ENCODE measurements around the gene PI4KA.

Gene PI4KA

DNA sequence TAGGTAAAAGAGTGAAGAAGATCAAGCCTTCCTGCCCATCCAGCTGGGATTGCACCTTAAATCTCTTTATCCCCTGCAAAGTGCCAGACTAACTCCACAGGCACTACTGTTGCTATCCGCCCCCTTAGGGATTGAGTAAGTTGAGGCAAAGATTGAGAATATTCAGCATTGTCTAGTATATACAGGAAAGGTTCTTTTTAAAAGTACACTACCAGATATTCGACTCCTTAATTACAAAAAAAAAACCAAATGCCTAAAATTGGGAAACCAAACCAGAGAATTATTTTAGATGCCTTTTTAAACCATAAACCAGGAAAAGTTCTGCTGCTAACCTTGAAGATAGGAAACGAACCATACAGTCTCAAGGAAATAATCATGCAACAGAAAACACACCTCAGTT, 73.2 kb downstream of the PI4KA start:
- no peak for ATAC-seq
- TF ChIP-seq CSDC2 (CRISPR knock-in tag; IDR thresholded peaks at IDR 0.05), result no peak
- no peak for TF ChIP-seq ESRRG (CRISPR knock-in tag; IDR thresholded peaks at IDR 0.05)
- no peak for TF ChIP-seq TOX (CRISPR knock-in tag; IDR thresholded peaks at IDR 0.05; ENCODE audit: borderline replicate concordance)
- TF ChIP-seq, protein P1, sequence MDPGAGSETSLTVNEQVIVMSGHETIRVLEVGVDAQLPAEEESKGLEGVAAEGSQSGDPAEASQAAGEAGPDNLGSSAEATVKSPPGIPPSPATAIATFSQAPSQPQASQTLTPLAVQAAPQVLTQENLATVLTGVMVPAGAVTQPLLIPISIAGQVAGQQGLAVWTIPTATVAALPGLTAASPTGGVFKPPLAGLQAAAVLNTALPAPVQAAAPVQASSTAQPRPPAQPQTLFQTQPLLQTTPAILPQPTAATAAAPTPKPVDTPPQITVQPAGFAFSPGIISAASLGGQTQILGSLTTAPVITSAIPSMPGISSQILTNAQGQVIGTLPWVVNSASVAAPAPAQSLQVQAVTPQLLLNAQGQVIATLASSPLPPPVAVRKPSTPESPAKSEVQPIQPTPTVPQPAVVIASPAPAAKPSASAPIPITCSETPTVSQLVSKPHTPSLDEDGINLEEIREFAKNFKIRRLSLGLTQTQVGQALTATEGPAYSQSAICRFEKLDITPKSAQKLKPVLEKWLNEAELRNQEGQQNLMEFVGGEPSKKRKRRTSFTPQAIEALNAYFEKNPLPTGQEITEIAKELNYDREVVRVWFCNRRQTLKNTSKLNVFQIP (CRISPR knock-in tag; IDR thresholded peaks at IDR 0.05; ENCODE audit: borderline replicate concordance, low read depth), result no peak
- no peak for TF ChIP-seq BACH2 (CRISPR knock-in tag; IDR thresholded peaks at IDR 0.05; ENCODE audit: borderline replicate concordance)
- TF ChIP-seq TCF4 (CRISPR knock-in tag; IDR thresholded peaks at IDR 0.05; ENCODE audit: borderline replicate concordance), result no peak
- no peak for TF ChIP-seq PPARA (CRISPR knock-in tag; IDR thresholded peaks at IDR 0.05; ENCODE audit: borderline replicate concordance)
- TF ChIP-seq ZNF70 (CRISPR knock-in tag; IDR thresholded peaks at IDR 0.05), result no peak
- no peak for TF ChIP-seq ZFP3 (CRISPR knock-in tag; IDR thresholded peaks at IDR 0.05)
- TF ChIP-seq ZNF8 (CRISPR knock-in tag; IDR thresholded peaks at IDR 0.05), result no peak
- no peak for TF ChIP-seq RARB (CRISPR knock-in tag; IDR thresholded peaks at IDR 0.05)

DNA sequence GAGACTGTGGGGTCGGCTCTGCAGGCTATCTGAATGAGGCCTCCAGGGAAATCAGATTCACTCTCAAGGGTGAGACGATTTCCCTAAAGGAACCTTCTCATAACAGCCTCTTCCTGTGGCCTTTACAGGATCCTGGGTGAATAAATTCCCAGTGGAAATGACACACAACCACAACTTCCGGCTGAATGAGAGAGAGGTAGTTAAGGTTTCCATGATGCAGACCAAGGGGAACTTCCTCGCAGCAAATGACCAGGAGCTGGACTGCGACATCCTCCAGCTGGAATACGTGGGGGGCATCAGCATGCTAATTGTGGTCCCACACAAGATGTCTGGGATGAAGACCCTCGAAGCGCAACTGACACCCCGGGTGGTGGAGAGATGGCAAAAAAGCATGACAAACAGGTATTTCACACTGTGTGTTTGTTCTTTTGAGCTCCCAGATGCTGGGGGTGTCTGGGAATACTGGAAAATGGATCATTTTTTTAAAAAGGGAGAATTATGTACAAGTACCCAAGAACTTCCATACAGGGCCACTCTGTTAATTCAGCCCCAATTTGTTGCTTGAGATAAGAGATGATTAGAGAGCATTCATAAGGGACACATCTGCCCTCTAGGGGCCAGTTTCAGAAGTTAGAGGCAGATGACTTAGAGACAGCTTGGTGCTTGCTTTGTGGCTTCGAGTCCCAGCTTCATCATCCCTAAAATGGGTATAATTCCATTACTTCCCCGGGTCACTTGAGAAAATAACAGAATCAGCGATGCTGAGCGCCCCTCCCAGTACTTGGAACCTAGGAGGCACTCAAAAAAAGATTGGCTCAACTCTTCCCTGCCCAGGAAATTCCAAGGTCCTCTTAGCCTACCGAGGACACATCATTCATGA, 74.5 kb downstream of the PI4KA start:
- peak; percentile 90 for ATAC-seq
- TF ChIP-seq, protein P2, sequence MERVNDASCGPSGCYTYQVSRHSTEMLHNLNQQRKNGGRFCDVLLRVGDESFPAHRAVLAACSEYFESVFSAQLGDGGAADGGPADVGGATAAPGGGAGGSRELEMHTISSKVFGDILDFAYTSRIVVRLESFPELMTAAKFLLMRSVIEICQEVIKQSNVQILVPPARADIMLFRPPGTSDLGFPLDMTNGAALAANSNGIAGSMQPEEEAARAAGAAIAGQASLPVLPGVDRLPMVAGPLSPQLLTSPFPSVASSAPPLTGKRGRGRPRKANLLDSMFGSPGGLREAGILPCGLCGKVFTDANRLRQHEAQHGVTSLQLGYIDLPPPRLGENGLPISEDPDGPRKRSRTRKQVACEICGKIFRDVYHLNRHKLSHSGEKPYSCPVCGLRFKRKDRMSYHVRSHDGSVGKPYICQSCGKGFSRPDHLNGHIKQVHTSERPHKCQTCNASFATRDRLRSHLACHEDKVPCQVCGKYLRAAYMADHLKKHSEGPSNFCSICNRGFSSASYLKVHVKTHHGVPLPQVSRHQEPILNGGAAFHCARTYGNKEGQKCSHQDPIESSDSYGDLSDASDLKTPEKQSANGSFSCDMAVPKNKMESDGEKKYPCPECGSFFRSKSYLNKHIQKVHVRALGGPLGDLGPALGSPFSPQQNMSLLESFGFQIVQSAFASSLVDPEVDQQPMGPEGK (CRISPR knock-in tag; IDR thresholded peaks at IDR 0.05; ENCODE audit: borderline replicate concordance), result no peak
- TF ChIP-seq ZFP3 (CRISPR knock-in tag; IDR thresholded peaks at IDR 0.05) (no peak), ESRRG (CRISPR knock-in tag; IDR thresholded peaks at IDR 0.05) (no peak), ISL1 (CRISPR knock-in tag; IDR thresholded peaks at IDR 0.05) (no peak), ZNF8 (CRISPR knock-in tag; IDR thresholded peaks at IDR 0.05) (no peak), TOX (CRISPR knock-in tag; IDR thresholded peaks at IDR 0.05; ENCODE audit: borderline replicate concordance) (no peak), BACH2 (CRISPR knock-in tag; IDR thresholded peaks at IDR 0.05; ENCODE audit: borderline replicate concordance) (no peak)
- TF ChIP-seq, protein P3, sequence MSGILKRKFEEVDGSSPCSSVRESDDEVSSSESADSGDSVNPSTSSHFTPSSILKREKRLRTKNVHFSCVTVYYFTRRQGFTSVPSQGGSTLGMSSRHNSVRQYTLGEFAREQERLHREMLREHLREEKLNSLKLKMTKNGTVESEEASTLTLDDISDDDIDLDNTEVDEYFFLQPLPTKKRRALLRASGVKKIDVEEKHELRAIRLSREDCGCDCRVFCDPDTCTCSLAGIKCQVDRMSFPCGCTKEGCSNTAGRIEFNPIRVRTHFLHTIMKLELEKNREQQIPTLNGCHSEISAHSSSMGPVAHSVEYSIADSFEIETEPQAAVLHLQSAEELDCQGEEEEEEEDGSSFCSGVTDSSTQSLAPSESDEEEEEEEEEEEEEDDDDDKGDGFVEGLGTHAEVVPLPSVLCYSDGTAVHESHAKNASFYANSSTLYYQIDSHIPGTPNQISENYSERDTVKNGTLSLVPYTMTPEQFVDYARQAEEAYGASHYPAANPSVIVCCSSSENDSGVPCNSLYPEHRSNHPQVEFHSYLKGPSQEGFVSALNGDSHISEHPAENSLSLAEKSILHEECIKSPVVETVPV (CRISPR knock-in tag; IDR thresholded peaks at IDR 0.05), result no peak

DNA sequence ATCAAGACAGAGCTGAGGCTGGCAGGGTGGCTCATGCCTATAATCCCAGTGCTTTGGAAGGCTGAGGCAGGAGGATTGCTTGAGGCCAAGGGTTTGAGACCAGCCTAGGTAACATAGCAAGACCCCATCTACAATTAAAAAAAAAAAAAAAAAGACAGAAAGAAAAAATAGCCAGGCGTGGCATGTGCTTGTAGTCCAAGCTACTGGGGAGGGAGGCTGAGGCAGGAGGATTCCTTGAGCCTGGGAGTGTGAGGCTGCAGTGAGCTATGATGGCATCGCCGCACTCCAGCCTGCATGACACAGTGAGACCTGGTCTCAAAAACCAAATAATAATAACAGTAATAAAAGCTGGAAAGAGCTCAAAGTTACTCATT, 75.3 kb downstream of the PI4KA start:
- TF ChIP-seq TCF4 (CRISPR knock-in tag; IDR thresholded peaks at IDR 0.05; ENCODE audit: borderline replicate concordance) (no peak), ZNF70 (CRISPR knock-in tag; IDR thresholded peaks at IDR 0.05) (no peak), ZNF8 (CRISPR knock-in tag; IDR thresholded peaks at IDR 0.05) (no peak), PPARA (CRISPR knock-in tag; IDR thresholded peaks at IDR 0.05; ENCODE audit: borderline replicate concordance) (no peak), GLIS3 (CRISPR knock-in tag; IDR thresholded peaks at IDR 0.05) (no peak), TOX (CRISPR knock-in tag; IDR thresholded peaks at IDR 0.05; ENCODE audit: borderline replicate concordance) (no peak), ESRRG (CRISPR knock-in tag; IDR thresholded peaks at IDR 0.05) (no peak), RARB (CRISPR knock-in tag; IDR thresholded peaks at IDR 0.05) (no peak)
- TF ChIP-seq, protein P1 (CRISPR knock-in tag; IDR thresholded peaks at IDR 0.05; ENCODE audit: borderline replicate concordance, low read depth), result no peak

DNA sequence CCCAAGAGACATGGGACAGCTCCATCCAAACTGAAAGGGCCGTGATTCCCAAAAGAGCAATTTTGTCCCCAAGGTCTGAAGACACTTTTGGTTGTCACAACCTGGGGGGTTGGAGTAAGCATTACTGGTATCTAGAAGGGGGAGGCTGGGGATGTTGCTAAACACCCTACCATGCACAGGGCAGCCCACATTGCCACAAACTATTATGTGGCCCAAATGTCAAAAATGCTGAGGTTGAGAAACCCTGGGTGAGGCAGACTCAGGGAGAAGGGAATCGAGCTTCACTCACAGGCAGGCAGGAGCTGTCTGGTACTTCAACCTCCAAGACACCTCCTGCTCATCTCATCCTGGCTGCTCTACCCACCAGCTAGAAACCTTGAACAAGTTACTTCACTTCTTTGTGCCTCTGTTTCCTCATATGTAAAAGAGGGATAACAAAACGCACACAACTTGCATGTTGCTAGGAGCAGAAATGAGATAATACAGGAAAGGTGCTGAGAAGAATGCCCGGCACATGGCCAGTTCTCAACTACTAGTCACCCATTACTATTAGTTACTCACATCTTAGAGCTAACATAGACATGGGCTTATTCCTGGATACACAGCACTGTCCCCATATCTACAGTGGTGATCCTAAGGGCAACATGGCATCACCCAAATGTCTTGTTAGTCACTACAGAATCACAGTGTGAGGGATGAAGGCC, 75.9 kb downstream of the PI4KA start:
- no peak for ATAC-seq
- TF ChIP-seq, protein P2 (CRISPR knock-in tag; IDR thresholded peaks at IDR 0.05; ENCODE audit: borderline replicate concordance), result no peak
- TF ChIP-seq TOX (CRISPR knock-in tag; IDR thresholded peaks at IDR 0.05; ENCODE audit: borderline replicate concordance) (no peak), ZNF565 (CRISPR knock-in tag; conservative IDR thresholded peaks at IDR 0.05; ENCODE audit: low read depth) (no peak), OSR1 (CRISPR knock-in tag; IDR thresholded peaks at IDR 0.05) (no peak), TCF4 (CRISPR knock-in tag; IDR thresholded peaks at IDR 0.05; ENCODE audit: borderline replicate concordance) (no peak), BACH2 (CRISPR knock-in tag; IDR thresholded peaks at IDR 0.05; ENCODE audit: borderline replicate concordance) (no peak), ESRRG (CRISPR knock-in tag; IDR thresholded peaks at IDR 0.05) (no peak), SNAI2 (CRISPR knock-in tag; IDR thresholded peaks at IDR 0.05) (no peak), ZFP30 (CRISPR knock-in tag; IDR thresholded peaks at IDR 0.05) (no peak)
- TF ChIP-seq, protein P1 (CRISPR knock-in tag; IDR thresholded peaks at IDR 0.05; ENCODE audit: borderline replicate concordance, low read depth), result no peak

More for the DNA sequence above, 75.3 kb downstream of the PI4KA start:
- no peak for ATAC-seq

Measured in SK-N-SH treated with all-trans-retinoic acid at 6 μM for 48 hours (cell line).